HG03280 (cell line): ENCODE results near the gene TIPRL.
A peak's percentile ranks its signal among the peaks of the same experiment; 100 is the strongest.
"Not testable (repeated sequence)": the region's sequence is repeated elsewhere in the genome, so short reads cannot be mapped to it uniquely, and the experiment has no call there.

ENCODE experiments used
- ATAC-seq: cut with Tn5 transposase; IDR thresholded peaks from one replicate; pipeline ENCODE4 v1.9.1; 2021; ENCODE audit warnings: mild to moderate bottlenecking, moderate library complexity; ENCODE audit not compliant: unreplicated experiment

The TIPRL gene

GRCh38 chr1:168207673-168208072, 28.9 kb downstream of the TIPRL start:
- not testable (repeated sequence) for ATAC-seq

- ATAC-seq = no peak
These were observed 31.6 kb downstream of the TIPRL start for GRCh38 chr1:168210312-168210711.

DNA sequence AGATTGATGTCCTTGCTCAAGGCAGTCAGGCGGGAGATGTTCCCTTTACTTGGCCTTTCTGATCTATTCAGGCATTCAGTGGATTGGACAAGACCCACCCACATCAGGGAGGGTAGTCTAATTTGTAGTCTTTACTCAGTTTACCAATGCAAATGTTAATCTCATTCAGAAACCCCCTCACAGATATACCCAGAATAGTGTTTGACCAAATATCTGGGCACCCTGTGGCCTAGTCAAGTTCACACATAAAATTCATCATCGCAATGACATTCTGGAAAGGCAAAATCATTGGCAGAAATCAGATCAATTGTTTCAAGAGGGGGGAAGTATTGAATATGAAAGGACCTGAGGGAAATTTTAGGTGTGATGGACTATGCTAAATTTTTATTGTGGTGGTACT, 34.6 kb downstream of the TIPRL start:
- ATAC-seq = no peak

DNA sequence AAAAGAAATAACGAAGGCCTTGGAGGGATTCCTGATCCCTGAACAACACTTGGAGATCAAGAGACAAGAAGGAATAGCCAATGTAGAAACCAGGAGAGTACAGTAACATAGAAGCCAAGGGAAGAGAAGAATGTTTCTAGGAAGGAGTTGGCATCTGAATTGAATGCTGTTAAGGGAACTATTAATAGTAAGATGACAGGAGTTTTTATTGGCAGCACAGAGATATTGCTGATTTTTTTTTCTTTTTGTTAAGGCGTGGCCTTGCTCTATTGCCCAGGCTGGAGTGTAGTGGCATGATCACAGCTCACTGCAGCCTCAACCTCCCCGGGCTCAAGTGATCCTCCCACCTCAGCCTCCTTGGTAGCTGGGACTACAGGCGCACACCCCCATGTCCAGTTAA, 37.4 kb downstream of the TIPRL start:
- no peak for ATAC-seq

DNA sequence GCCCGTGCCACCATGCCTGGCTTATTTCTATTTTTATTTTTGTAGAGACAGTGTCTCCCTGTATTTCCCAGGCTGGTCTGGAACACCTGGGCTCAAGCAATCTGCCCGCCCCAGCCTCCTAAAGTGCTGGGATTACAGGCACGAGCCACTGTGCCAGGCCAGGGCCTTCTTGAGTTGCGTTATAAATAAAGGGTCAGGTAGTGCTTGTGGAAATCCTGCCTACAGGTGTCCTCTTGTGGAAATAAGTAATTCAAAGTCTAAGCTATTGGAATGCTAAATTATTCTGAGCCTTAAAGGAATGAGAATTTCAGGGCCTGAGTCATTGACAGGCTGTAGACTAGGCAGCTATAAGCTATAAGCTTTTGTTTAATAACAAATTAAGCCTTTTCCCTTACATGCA, 38.9 kb downstream of the TIPRL start:
- no peak for ATAC-seq

DNA sequence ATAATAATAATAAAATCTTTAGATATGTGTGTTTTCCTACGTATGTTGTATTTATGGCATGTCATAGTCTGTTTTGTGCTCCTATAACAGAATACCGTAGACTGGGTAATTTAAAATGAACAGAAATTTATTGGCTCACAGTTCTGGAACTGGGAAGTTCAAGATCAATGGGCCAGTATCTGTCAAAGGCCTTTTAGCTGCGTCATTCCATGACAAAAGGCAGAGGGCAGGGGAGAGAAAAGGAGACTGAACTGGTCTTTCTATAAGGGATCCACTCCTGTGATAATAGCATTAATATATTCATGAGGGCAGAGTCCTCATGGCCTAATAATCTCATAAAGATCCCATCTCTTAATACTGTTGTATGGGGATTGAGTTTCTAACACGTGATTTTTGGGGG, 39.9 kb downstream of the TIPRL start:
- no peak for ATAC-seq

- ATAC-seq = no peak
These were observed 41.7 kb downstream of the TIPRL start for GRCh38 chr1:168220470-168220871.

DNA sequence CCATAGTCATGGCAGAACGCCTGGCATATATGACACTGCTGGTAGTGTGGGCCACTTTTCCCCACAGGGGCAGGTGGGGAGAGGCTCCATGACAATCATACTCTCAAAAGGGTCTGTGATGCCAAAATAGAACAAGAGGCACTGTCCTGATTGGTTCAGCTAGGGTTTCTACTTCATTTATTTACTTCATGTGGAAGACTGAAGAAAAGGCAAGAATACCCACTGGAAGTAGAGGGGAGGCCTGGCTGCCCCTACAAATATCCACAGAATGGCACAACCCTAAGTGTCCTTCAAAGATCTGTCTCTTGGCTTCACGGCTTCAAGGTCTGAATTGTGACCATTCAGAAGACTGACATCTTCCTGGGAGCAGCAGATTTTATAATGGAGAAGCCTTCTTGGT, 42.5 kb downstream of the TIPRL start:
- no peak for ATAC-seq

- no peak for ATAC-seq
These were observed 44.5 kb downstream of the TIPRL start for GRCh38 chr1:168223261-168223660.

- ATAC-seq = no peak
These were observed 45.1 kb downstream of the TIPRL start for GRCh38 chr1:168223681-168224540.

GRCh38 chr1:168224991-168225390, 46.2 kb downstream of the TIPRL start:
- ATAC-seq = no peak

- peak; percentile 79 for ATAC-seq
These were observed 46.9 kb downstream of the TIPRL start, which contains the start of gene SFT2D2 for GRCh38 chr1:168225476-168226190. TSS of gene SFT2D2 (plus strand) at chr1:168226004. CDS start at chr1:168226080, 76 bp downstream.

GRCh38 chr1:168227620-168228019, 48.9 kb downstream of the TIPRL start:
- peak; percentile 31 for ATAC-seq

DNA sequence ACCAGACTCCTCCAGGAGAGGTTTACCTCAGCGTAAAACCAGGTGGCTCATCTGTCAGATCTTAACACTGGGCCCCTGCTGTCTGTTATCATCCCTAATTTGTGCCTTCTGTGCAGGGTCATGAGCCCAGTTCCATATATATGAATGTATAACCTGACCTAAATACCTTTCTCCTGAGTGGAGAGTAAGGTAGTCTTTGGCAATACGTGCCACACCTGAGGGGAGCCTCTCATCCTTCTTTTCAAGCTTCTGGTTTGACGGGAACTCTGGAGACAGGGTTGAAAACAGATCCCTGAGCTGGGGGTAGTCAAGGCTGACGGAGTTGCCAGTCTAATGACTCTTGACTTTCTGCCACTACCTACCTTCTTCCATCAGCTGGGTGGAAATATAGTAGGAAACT, 51.1 kb downstream of the TIPRL start:
- no peak for ATAC-seq

DNA sequence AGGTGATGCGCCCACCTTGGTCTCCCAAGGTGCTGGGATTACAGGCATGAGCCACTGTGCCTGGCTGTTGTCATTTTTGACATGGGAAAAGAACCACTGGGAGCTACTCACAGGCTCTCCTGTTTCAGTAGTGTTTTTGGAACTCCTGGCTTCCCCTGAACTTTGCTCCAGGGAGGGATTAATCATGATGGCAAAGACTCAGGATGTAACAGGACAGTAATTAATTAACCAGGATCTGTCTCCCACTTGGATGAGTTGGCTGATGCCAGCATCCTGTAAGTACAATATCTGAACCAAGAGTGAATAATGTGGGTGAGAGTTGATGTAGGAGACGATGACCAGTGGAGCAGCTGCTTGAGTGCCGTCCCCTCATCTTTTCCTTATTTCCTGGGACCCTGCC, 51.9 kb downstream of the TIPRL start:
- ATAC-seq = no peak

GRCh38 chr1:168234846-168235547, 56.2 kb downstream of the TIPRL start:
- peak; percentile 93 for ATAC-seq

DNA sequence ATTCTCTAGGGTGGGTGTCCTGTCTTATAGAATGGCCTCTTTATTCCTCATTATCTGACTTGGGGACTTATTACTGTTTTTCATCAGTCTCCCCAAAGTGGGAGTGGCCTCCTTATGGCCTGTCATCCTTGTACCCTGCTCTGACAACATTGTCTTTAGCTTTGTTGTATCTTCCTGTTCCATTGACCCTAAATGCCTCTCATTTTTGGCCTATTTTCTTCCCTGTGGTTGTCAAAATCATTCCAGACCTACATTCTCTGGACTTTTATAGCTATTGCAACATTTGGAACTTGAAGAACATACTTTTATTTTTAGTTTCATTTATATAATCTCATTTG, 56.8 kb downstream of the TIPRL start:
- ATAC-seq = peak; percentile 24

- no peak for ATAC-seq
These were observed 57.2 kb downstream of the TIPRL start for GRCh38 chr1:168235937-168236336.

- ATAC-seq = no peak
These were observed 58.3 kb downstream of the TIPRL start for GRCh38 chr1:168236836-168237611.

- no peak for ATAC-seq
These were observed 64.4 kb downstream of the TIPRL start for GRCh38 chr1:168243198-168243597.
